GM19463 (cell line): ENCODE measurements around the gene NR4A1.

Source experiments
- ATAC-seq: cut with Tn5 transposase; IDR thresholded peaks from one replicate; pipeline ENCODE4 v1.9.1; 2021; ENCODE audit warnings: mild to moderate bottlenecking, moderate library complexity; ENCODE audit not compliant: unreplicated experiment

The NR4A1 gene

GRCh38 chr12:52074971-52075724 lies 23.9 kb downstream of the NR4A1 start:
- ATAC-seq, result no peak

- ATAC-seq, result no peak
These were observed 25.6 kb downstream of the NR4A1 start for GRCh38 chr12:52076811-52077210.

GRCh38 chr12:52078276-52078675 lies 27.0 kb downstream of the NR4A1 start:
- ATAC-seq, result no peak

- no peak for ATAC-seq
These were observed 28.5 kb downstream of the NR4A1 start, which contains the start of gene SMIM41 for GRCh38 chr12:52079576-52080402. SMIM41 (plus strand) TSS chr12:52079704; CDS start chr12:52079780, 76 bp downstream.

- no peak for ATAC-seq
These were observed 29.4 kb downstream of the NR4A1 start for GRCh38 chr12:52080403-52081251.

GRCh38 chr12:52081263-52081733 lies 30.1 kb downstream of the NR4A1 start:
- ATAC-seq, result no peak

GRCh38 chr12:52082026-52082668 lies 30.9 kb downstream of the NR4A1 start:
- no peak for ATAC-seq

GRCh38 chr12:52082669-52082987 lies 31.4 kb downstream of the NR4A1 start:
- ATAC-seq, result no peak

- ATAC-seq, result no peak
These were observed 31.9 kb downstream of the NR4A1 start for GRCh38 chr12:52082988-52083637.

- no peak for ATAC-seq
These were observed 32.4 kb downstream of the NR4A1 start for GRCh38 chr12:52083638-52083996.

GRCh38 chr12:52084491-52085231 lies 33.4 kb downstream of the NR4A1 start:
- ATAC-seq, result no peak

GRCh38 chr12:52085682-52086180 lies 34.5 kb downstream of the NR4A1 start:
- ATAC-seq, result no peak

- ATAC-seq, result no peak
These were observed 35.1 kb downstream of the NR4A1 start for GRCh38 chr12:52086366-52086765.

- ATAC-seq, result no peak
These were observed 35.9 kb downstream of the NR4A1 start for GRCh38 chr12:52086944-52087835.

GRCh38 chr12:52087961-52088820 lies 36.9 kb downstream of the NR4A1 start:
- ATAC-seq, result peak; percentile 97

- no peak for ATAC-seq
These were observed 38.2 kb downstream of the NR4A1 start for GRCh38 chr12:52089491-52089890.

GRCh38 chr12:52090291-52090690 lies 39.0 kb downstream of the NR4A1 start:
- ATAC-seq, result no peak
